ENCODE measurements around the gene FLT4.

Gene FLT4

DNA sequence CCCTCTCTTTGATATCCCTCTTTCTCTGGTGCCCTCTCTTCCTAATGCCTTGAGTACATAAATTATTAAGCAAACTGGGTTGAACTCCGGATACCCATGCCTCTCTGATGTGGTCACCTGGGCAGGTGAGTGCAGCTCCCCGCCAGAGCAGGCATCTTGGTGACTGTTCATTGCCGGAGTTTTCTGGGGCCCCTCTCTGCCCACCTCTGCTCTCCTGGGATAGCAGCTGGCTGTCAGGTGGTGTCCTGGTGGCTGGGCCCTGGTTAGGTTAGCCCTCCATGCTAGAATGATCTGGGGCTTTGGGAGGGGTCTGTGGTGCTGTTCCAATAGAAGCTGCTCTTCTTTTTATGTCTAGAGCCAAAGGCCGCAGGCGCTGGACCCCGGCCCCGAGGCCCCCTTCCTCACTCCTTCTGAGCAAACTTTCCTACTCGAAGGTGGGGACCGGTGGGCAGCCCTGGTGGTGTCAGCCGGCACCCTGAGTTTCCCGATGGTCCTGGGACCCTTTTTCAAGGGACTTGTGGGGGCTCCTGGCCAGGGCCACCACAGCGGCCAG is 53.2 kb downstream of the FLT4 start:
- Histone ChIP-seq H3K4me2 (ENCODE audit: low read length) (no peak overlapping the region), H3K79me2 (ENCODE audit: control insufficient read depth, low read length) (no peaks in the 10 kb centered on the region), H3K36me3 (ENCODE audit: control insufficient read depth, low read length) (no peaks in the 10 kb centered on the region), H3F3A (ENCODE audit: control insufficient read depth, insufficient read depth) (no peaks in the 10 kb centered on the region), H4K20me1 (ENCODE audit: control insufficient read depth, insufficient read depth, low read depth, low read length) (no peaks in the 10 kb centered on the region), H3K27ac (ENCODE audit: low read depth, low read length) (no peak overlapping the region), H3K27me3 (ENCODE audit: control insufficient read depth, low read length) (no peaks in the 10 kb centered on the region), H3K9me2 (replicated peaks; ENCODE audit: control insufficient read depth, low read length) (no peaks in the 10 kb centered on the region), H3K4me1 (ENCODE audit: control insufficient read depth, low read length) (no peaks in the 10 kb centered on the region), H3K4me3 (ENCODE audit: low read length) (no peak overlapping the region), H3K9me3 (ENCODE audit: control insufficient read depth, insufficient read depth, low read length) (no peaks in the 10 kb centered on the region)
- no peak for TF ChIP-seq EZH2phosphoT487 (IDR thresholded peaks at IDR 0.05; ENCODE audit: borderline replicate concordance, low read length)
- TF ChIP-seq, protein P1, sequence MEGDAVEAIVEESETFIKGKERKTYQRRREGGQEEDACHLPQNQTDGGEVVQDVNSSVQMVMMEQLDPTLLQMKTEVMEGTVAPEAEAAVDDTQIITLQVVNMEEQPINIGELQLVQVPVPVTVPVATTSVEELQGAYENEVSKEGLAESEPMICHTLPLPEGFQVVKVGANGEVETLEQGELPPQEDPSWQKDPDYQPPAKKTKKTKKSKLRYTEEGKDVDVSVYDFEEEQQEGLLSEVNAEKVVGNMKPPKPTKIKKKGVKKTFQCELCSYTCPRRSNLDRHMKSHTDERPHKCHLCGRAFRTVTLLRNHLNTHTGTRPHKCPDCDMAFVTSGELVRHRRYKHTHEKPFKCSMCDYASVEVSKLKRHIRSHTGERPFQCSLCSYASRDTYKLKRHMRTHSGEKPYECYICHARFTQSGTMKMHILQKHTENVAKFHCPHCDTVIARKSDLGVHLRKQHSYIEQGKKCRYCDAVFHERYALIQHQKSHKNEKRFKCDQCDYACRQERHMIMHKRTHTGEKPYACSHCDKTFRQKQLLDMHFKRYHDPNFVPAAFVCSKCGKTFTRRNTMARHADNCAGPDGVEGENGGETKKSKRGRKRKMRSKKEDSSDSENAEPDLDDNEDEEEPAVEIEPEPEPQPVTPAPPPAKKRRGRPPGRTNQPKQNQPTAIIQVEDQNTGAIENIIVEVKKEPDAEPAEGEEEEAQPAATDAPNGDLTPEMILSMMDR (IDR thresholded peaks at IDR 0.05; ENCODE audit: low read depth, low read length, poor library complexity, severe bottlenecking), result no peak

DNA sequence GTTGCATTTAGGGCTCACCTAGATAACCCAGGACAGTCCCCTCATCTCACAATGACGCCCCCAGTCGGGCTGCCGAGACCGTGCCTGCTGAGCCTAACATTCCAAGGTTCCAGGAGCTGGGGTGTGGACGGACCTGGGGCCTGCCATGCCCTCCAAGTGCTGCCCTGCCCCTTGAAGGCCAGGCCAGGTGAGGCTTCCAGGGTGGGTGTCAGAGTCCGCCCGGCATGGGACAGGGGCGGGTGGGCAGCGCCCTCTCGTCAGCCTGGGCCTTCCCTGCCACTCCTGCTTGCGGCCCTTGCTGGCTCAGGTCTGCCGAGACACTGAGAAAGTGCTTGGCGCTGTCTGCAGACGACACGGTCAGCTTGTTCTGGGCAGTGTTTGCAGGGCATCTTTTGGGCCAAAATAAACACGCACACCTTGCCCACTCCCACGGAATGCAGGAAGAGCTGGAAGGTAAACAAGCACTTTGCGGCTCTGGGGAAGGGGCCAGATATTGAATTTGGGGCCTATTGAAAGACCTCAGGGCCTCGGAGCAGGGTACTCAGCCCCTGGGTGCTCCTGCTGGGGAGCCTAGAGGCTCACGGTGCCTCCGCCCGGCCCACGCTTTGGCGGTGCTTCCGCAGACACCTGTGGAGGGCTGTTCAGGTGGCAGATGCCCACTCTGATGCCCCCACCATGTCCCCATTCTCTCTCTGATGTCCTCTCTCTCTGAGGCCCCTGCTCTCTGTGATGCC is 53.9 kb downstream of the FLT4 start:
- H3K36me3 ChIP-seq (ENCODE audit: control insufficient read depth, low read length), result no peaks in the 10 kb centered on the region
- no peaks in the 10 kb centered on the region for H3K4me1 ChIP-seq (ENCODE audit: control insufficient read depth, low read length)
- no peak overlapping the region for H3K4me2 ChIP-seq (ENCODE audit: low read length)
- no peaks in the 10 kb centered on the region for H4K20me1 ChIP-seq (ENCODE audit: control insufficient read depth, insufficient read depth, low read depth, low read length)
- H3K9me2 ChIP-seq (replicated peaks; ENCODE audit: control insufficient read depth, low read length), result no peaks in the 10 kb centered on the region
- no peaks in the 10 kb centered on the region for H3K27me3 ChIP-seq (ENCODE audit: control insufficient read depth, low read length)
- H3K4me3 ChIP-seq (ENCODE audit: low read length), result no peak overlapping the region
- no peaks in the 10 kb centered on the region for H3K9me3 ChIP-seq (ENCODE audit: control insufficient read depth, insufficient read depth, low read length)
- no peaks in the 10 kb centered on the region for H3F3A ChIP-seq (ENCODE audit: control insufficient read depth, insufficient read depth)
- no peak overlapping the region for H3K27ac ChIP-seq (ENCODE audit: low read depth, low read length)
- H3K79me2 ChIP-seq (ENCODE audit: control insufficient read depth, low read length), result no peaks in the 10 kb centered on the region
- TF ChIP-seq, protein P1 (IDR thresholded peaks at IDR 0.05; ENCODE audit: low read depth, low read length, poor library complexity, severe bottlenecking), result no peak
- TF ChIP-seq EZH2phosphoT487 (IDR thresholded peaks at IDR 0.05; ENCODE audit: borderline replicate concordance, low read length), result no peak

DNA sequence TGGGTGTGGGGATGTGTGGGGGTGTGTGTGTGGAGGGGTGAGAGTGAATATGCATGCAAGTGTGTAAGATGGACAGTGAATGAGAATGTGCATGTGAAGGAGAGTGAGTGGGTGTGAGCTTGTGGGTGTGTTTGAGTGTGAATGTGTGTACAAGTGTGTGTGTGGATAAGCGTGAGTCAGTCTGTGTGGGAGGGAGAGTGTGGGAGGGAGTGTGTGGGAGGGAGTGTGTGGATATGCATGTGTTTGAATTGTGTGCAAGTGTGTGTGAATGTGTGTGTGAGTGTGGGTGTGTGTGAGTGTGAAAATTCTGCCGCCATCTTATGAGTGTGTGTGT is 54.4 kb downstream of the FLT4 start:
- no peaks in the 10 kb centered on the region for H3F3A ChIP-seq (ENCODE audit: control insufficient read depth, insufficient read depth)
- H3K9me2 ChIP-seq (replicated peaks; ENCODE audit: control insufficient read depth, low read length), result no peaks in the 10 kb centered on the region
- TF ChIP-seq EZH2phosphoT487 (IDR thresholded peaks at IDR 0.05; ENCODE audit: borderline replicate concordance, low read length), result no peak
- TF ChIP-seq, protein P1 (IDR thresholded peaks at IDR 0.05; ENCODE audit: low read depth, low read length, poor library complexity, severe bottlenecking), result no peak
- no peaks in the 10 kb centered on the region for H3K79me2 ChIP-seq (ENCODE audit: control insufficient read depth, low read length)
- no peaks in the 10 kb centered on the region for H3K36me3 ChIP-seq (ENCODE audit: control insufficient read depth, low read length)
- no peaks in the 10 kb centered on the region for H4K20me1 ChIP-seq (ENCODE audit: control insufficient read depth, insufficient read depth, low read depth, low read length)
- no peaks in the 10 kb centered on the region for H3K9me3 ChIP-seq (ENCODE audit: control insufficient read depth, insufficient read depth, low read length)
- no peak overlapping the region for H3K27ac ChIP-seq (ENCODE audit: low read depth, low read length)
- peaks cover under 1% of the 10 kb centered on the region; the same call in 1 of the 2 replicates for H3K27me3 ChIP-seq (ENCODE audit: control insufficient read depth, low read length)
- H3K4me2 ChIP-seq (ENCODE audit: low read length), result no peak overlapping the region
- H3K4me1 ChIP-seq (ENCODE audit: control insufficient read depth, low read length), result peaks cover under 1% of the 10 kb centered on the region
- H3K4me3 ChIP-seq (ENCODE audit: low read length), result no peak overlapping the region

All from DOHH2 (cell line).